GM18868 (cell line): ENCODE results near the gene TFB1M.
A peak's percentile ranks its signal among the peaks of the same experiment; 100 is the strongest.

Experiments
- ATAC-seq: cut with Tn5 transposase; IDR thresholded peaks from one replicate; pipeline ENCODE4 v1.9.1; 2021; ENCODE audit warnings: mild to moderate bottlenecking, moderate library complexity; ENCODE audit not compliant: unreplicated experiment

The TFB1M gene

GRCh38 chr6:155306958-155307357 lies 7.3 kb downstream of the TFB1M start:
- ATAC-seq: no peak

GRCh38 chr6:155303361-155303870 lies 10.9 kb downstream of the TFB1M start:
- ATAC-seq: no peak

GRCh38 chr6:155301867-155302266 lies 12.4 kb downstream of the TFB1M start:
- ATAC-seq: no peak

GRCh38 chr6:155297669-155298068 lies 16.6 kb downstream of the TFB1M start:
- ATAC-seq: no peak

GRCh38 chr6:155292711-155293110 lies 21.6 kb downstream of the TFB1M start:
- ATAC-seq: no peak

GRCh38 chr6:155291291-155291690 lies 23.0 kb downstream of the TFB1M start:
- no peak for ATAC-seq

GRCh38 chr6:155290491-155290890 lies 23.8 kb downstream of the TFB1M start:
- ATAC-seq: no peak

- no peak for ATAC-seq
These were observed 26.5 kb downstream of the TFB1M start for GRCh38 chr6:155287762-155288161.

- no peak for ATAC-seq
These were observed 29.5 kb downstream of the TFB1M start for GRCh38 chr6:155284775-155285174.

- ATAC-seq: no peak
These were observed 35.8 kb downstream of the TFB1M start for GRCh38 chr6:155278319-155279049.

- no peak for ATAC-seq
These were observed 37.6 kb downstream of the TFB1M start for GRCh38 chr6:155276638-155277037.

GRCh38 chr6:155275808-155276480 lies 38.3 kb downstream of the TFB1M start:
- no peak for ATAC-seq

GRCh38 chr6:155274533-155274932 lies 39.8 kb downstream of the TFB1M start:
- no peak for ATAC-seq

GRCh38 chr6:155274106-155274505 lies 40.2 kb downstream of the TFB1M start:
- ATAC-seq: no peak

- ATAC-seq: no peak
These were observed 40.9 kb downstream of the TFB1M start for GRCh38 chr6:155273431-155273830.

GRCh38 chr6:155272353-155273232 lies 41.7 kb downstream of the TFB1M start:
- no peak for ATAC-seq

- no peak for ATAC-seq
These were observed 43.1 kb downstream of the TFB1M start for GRCh38 chr6:155271145-155271544.

- ATAC-seq: no peak
These were observed 43.7 kb downstream of the TFB1M start for GRCh38 chr6:155270561-155271091.

- ATAC-seq: no peak
These were observed 44.5 kb downstream of the TFB1M start for GRCh38 chr6:155269765-155270164.

- peak; percentile 67 for ATAC-seq
These were observed 46.0 kb downstream of the TFB1M start for GRCh38 chr6:155268088-155268867.
